Fibroblast of pulmonary artery (primary cell): ENCODE data around the gene ALK.

Source experiments
- DNase-seq: peaks from one replicate; pipeline ENCODE4 v3.0.0-alpha.2; 2010; ENCODE audit warnings: low read depth
- H3K4me3 ChIP-seq: replicated peaks from 2 replicates; pipeline ENCODE4 v1.5.1; 2011; ENCODE audit warnings: low read depth, mild to moderate bottlenecking, control low read depth, low read length, moderate library complexity
- TF ChIP-seq, protein P1 (sequence below): IDR thresholded peaks from 2 replicates; pipeline ENCODE4 v1.5.1; 2011; ENCODE audit warnings: mild to moderate bottlenecking, control low read depth, low read length, inconsistent platforms; ENCODE audit errors: missing control alignments

The ALK gene

DNA sequence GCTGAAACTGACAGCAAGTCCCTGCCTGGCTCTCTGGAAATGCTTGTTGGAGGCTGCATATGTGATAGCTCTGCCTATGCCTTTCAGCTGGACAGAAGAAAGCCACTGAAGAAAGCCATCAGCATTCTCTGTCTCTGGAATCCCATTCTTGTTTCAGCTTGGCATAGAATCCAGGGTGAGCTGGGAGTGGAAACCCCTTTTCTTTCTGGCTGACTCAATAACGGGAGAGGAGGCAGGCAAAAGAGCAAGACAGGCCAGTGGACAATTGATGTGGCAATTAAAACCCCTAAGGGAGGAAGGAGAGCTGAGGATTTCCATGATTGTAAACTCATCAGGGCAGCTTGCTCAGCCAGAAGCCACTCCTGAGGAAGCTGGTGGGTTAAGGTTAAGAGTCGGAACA is 598.1 kb downstream of the ALK start:
- no peak overlapping the region for H3K4me3 ChIP-seq
- DNase-seq, result no peak
- TF ChIP-seq, protein P1, sequence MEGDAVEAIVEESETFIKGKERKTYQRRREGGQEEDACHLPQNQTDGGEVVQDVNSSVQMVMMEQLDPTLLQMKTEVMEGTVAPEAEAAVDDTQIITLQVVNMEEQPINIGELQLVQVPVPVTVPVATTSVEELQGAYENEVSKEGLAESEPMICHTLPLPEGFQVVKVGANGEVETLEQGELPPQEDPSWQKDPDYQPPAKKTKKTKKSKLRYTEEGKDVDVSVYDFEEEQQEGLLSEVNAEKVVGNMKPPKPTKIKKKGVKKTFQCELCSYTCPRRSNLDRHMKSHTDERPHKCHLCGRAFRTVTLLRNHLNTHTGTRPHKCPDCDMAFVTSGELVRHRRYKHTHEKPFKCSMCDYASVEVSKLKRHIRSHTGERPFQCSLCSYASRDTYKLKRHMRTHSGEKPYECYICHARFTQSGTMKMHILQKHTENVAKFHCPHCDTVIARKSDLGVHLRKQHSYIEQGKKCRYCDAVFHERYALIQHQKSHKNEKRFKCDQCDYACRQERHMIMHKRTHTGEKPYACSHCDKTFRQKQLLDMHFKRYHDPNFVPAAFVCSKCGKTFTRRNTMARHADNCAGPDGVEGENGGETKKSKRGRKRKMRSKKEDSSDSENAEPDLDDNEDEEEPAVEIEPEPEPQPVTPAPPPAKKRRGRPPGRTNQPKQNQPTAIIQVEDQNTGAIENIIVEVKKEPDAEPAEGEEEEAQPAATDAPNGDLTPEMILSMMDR, result no peak

DNA sequence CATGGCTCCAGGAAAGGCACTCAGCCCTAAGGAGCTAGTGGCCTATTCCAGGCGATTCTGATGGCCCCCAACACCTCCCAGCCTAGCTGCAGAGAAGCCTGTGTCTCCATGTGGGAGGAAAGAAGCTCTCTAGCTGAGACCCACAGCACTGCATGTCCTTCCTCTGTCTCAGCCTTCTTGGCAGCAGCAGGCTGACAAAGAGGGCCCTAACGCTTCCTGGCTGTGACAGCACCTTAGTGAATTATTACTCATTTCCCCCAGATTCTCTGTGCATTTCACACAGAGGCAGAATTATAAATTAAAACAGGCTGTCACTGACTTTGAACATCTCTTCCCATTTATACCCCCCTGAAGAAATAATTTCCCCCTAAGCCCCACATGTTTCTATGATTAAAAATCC is 599.4 kb downstream of the ALK start:
- peak; percentile 21 for DNase-seq
- H3K4me3 ChIP-seq, result no peak overlapping the region
- TF ChIP-seq, protein P1, result no peak

DNA sequence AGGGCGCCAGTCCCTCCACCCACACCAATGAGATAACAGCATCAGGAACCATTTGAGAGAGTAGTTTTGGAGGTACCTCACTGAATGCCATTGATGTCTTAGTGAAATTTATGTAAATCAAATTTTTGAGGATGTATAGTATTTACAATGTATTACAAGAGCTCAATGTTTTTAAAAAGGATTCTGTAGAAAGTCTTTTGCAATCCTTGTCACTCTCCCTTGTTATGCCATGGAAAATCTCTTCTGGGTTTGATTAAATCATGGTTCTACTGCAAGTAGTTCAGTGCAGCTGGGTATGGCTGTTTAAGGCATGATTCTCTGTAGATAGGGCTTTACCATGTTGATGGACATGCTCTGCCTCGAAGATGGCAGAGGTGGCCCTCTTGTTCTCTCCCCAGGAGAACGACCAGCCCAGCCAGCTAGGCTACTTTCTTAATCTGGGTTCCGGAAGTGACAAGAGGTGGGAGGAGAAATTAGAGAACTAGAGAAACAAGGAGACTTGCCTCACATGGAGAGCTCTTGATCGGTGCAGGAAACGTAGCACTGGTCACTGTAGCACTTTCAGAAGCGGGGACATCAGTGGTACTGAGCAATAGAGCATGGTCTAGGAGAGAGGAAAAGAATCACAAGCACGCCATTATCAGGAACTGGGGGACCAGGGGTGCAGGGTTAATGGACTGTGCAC is 603.4 kb downstream of the ALK start:
- no peak overlapping the region for H3K4me3 ChIP-seq
- no peak for DNase-seq
- TF ChIP-seq, protein P1, result no peak

DNA sequence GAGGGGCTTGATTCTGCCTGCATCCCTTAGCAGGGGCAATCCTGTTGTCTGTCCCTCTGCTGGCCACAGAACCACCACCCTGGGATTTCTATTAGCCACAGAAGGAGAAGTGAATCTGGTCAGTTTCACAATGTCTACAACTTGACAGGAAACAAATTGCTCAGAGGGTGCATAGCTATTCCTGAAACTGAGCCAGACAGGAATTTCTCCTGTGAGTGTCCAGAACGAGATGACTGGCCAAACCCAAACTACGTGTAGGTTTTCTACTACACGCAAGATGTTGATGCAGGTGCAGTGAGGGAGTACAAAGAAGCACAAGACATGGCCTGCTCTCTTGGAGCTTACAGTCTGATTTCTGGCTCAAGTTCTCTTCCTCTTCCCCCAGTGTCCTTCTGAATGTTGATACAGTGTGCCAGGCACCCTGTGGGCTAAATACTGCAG is 604.3 kb downstream of the ALK start:
- no peak overlapping the region for H3K4me3 ChIP-seq
- TF ChIP-seq, protein P1, result peak; percentile 32
- peak; percentile 76 for DNase-seq

DNA sequence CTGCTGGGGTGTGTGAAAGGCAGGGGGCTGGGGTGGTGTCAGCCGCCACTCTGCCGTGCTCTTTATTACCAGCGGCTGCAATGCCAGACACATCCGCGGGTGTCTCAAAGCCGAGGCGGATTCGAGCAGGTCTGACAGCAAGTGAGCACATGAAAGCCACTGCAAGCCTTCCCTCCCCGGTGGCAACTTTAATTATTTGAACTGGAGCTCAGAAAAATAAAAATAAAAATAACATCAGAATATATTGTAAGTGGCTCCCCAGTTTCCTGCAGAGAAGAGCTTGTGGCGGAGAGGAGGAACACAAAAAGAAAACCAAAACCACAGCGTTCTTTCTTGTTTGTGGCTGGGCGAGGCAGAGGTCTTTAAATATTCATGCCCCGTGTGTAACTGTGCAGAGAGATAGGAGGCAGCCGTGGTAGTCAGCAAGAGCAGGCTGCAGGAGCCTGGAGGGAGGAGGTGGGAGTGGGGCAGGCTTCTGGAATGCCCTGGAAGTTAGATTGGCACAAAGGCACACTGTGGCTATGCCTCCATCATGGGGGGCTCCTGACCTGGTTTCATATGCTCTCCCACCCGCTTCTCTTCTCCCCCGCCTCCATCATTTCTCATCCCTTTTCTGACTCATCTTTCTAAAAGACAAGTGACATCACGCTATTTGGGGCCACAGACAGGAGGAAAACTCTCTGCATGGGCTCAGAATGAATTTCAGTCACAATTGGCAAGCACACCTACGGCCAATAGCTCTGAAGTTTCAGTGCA is 606.4 kb downstream of the ALK start:
- no peak for DNase-seq
- H3K4me3 ChIP-seq, result no peak overlapping the region
- TF ChIP-seq, protein P1, result no peak

DNA sequence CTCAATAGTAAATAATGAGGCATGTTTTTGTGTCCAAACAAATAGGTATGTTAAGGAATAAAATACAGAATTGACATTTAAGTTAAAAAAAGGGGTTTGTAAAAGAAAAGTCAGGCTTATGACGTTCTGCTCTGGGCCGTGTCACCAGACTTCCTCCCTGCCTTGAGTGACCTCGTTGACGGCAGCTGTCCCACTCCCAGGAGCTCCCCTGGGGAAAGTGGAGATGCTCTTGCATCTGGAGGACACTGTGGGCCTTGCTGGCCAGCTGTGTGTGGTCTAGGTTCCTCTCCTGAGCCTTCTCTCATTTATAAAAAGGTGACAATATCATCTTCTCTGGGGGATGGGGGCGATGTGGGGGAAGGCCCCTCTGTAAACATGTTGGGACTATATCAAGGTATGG is 609.9 kb downstream of the ALK start:
- no peak for DNase-seq
- TF ChIP-seq, protein P1, result no peak
- H3K4me3 ChIP-seq, result no peak overlapping the region
